Thyroid gland (tissue), 4 donors: ENCODE results near the gene SUSD3. TPM values are rescaled to one million over a fixed set of nuclear protein-coding genes. Genes with fewer than 3 reads are reported as not detected.

ENCODE experiments used
- DNase-seq, 2 donors: peaks; one replicate each; pipeline ENCODE4 v3.0.0-alpha.2; 2019
- H3K27ac ChIP-seq, 3 donors: fragments of 200-600 bp; sonication (generic); 1 replicate in 2 of 3; 2 replicates in 1 of 3; pipeline ENCODE4 v1.5.1; 2016 to 2019; ENCODE audit warnings: mild to moderate bottlenecking in 1 of 3, moderate library complexity in 1 of 3
- H3K27me3 ChIP-seq: fragments of 200-600 bp; sonication (generic); one replicate; pipeline ENCODE4 v1.5.1; 2019
- H3K36me3 ChIP-seq, 2 donors: fragments of 200-600 bp; sonication (generic); one replicate each; pipeline ENCODE4 v1.5.1; 2016 to 2019
- H3K4me1 ChIP-seq, 2 donors: fragments of 200-600 bp; sonication (generic); one replicate each; pipeline ENCODE4 v1.5.1; 2017 to 2019
- H3K4me3 ChIP-seq, 3 donors: fragments of 200-600 bp; sonication (generic); replicated peaks in 1 of 3; 1 replicate in 2 of 3; 2 replicates in 1 of 3; pipeline ENCODE4 v1.5.1; 2016; ENCODE audit warnings: mild to moderate bottlenecking in 1 of 3
- H3K9me3 ChIP-seq: fragments of 200-600 bp; sonication (generic); one replicate; pipeline ENCODE4 v1.5.1; 2017
- POLR2A ChIP-seq, 2 donors: fragments of 450-650 bp; IDR thresholded peaks; one replicate each; pipeline ENCODE4 v1.6.1; 2017; ENCODE audit warnings: antibody characterized with exemption in 2 of 2, mild to moderate bottlenecking in 2 of 2, moderate library complexity in 1 of 2
- WGBS, 2 donors: methylation state at CpG; one replicate each; pipeline ENCODE4 v1.1.5; 2017; 5-methylcytosine and 5-hydroxymethylcytosine counted together
- intact Hi-C: fragments of 100-400 bp; cut with DNase I; formaldehyde crosslinking; loops from one replicate; pipeline ENCODE4 v1.15.1; 2023
- total RNA-seq, 4 donors: library from RNA; depleted of rRNA; stranded (reverse); fragments of >200 nt; gene quantifications; one replicate each; pipeline ENCODE4 v1.2.3, GENCODE V29; 2016
- TF ChIP-seq, protein P1 (sequence below), 6 experiments: fragments of 200-600 bp in 3 of 6; fragments of 450-650 bp in 3 of 6; sonication (generic) in 3 of 6; IDR thresholded peaks; one replicate each; pipeline ENCODE4 v1.5.1; 2016 to 2019; ENCODE audit warnings: antibody characterized with exemption in 6 of 6, mild to moderate bottlenecking in 2 of 6, inconsistent platforms in 1 of 6, moderate library complexity in 1 of 6

The SUSD3 gene
- total RNA-seq, 4 donors from 2014 or later, result 3.6 to 12.6 (median 5.5) TPM

DNA sequence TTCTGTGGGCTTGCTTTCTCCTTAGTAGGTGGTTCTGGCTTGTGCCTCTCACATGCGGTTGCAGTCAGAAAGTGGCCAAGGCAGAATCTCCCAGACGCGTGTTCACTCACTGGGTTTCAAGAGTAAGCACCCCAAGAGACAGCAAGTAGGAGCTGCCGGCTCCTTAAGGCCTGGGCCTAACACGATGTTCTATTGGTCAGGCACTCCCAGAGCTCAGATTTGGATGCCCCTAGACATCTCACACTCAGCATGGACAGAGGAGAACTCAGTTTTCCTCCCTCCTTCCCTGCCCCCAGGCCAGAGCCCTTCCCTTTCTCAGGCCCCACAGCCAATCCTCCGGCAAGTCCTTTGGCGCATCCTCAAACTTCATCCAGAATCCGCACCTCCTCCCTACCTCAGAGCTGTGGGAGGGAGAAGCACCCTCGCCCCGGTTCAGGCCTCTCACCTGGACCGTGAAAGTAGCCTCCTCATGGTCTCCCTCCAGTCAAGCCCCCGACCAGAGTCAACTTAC is 31.0 kb downstream of the SUSD3 start:
- Histone ChIP-seq H3K36me3 (no peaks in the 10 kb centered on the region), H3K27me3 (no peaks in the 10 kb centered on the region), H3K27ac (no peak overlapping the region), H3K4me1 (peaks cover 8 to 20% of the 10 kb centered on the region in 2 donors), H3K4me3 (no peak overlapping the region), H3K9me3 (no peaks in the 10 kb centered on the region)
- TF ChIP-seq POLR2A (IDR thresholded peaks at IDR 0.05), result no peak
- TF ChIP-seq, protein P1, sequence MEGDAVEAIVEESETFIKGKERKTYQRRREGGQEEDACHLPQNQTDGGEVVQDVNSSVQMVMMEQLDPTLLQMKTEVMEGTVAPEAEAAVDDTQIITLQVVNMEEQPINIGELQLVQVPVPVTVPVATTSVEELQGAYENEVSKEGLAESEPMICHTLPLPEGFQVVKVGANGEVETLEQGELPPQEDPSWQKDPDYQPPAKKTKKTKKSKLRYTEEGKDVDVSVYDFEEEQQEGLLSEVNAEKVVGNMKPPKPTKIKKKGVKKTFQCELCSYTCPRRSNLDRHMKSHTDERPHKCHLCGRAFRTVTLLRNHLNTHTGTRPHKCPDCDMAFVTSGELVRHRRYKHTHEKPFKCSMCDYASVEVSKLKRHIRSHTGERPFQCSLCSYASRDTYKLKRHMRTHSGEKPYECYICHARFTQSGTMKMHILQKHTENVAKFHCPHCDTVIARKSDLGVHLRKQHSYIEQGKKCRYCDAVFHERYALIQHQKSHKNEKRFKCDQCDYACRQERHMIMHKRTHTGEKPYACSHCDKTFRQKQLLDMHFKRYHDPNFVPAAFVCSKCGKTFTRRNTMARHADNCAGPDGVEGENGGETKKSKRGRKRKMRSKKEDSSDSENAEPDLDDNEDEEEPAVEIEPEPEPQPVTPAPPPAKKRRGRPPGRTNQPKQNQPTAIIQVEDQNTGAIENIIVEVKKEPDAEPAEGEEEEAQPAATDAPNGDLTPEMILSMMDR (IDR thresholded peaks at IDR 0.05), result no peak
- intact Hi-C loops, result no loop called here
- 89 to 91% methylated on average over 12 of the region's 12 CpGs for WGBS, 2 donors
- peak in 1 of 2 donors; percentile 1 for DNase-seq

DNA sequence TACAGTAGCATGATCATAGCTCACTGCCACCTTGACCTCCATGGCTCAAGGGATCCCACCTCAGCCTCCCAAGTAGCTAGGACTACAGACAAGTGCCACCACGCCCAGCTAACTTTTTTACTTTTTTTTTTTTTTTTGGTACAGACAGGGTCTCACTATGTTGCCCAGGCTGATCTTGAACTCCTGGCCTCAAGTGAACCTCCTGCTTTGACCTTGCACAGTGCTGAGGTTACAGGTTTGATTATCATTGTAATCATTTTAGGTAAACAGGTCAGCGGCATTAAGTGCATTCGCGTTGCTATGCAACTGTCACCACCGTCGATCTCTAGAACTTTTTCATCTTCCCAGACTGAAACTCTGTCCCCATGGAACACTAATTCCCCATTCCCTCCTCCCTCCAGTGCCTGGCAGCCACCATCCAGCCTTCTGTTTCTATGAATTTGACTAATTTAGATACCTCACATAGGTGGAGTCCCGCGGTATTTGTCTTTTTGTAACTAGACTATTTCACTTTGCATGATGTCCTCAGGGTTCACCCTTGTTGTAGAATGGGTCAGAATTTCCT is 31.7 kb downstream of the SUSD3 start:
- WGBS, 2 donors, result 88% methylated on average over 8 of the region's 8 CpGs
- Histone ChIP-seq H3K27me3 (no peaks in the 10 kb centered on the region), H3K36me3 (no peaks in the 10 kb centered on the region), H3K27ac (no peak overlapping the region), H3K9me3 (no peaks in the 10 kb centered on the region), H3K4me3 (no peak overlapping the region), H3K4me1 (peaks cover 11 to 27% of the 10 kb centered on the region in 2 donors)
- DNase-seq, result peak in 1 of 2 donors; percentile 0
- intact Hi-C loops, result no loop called here
- TF ChIP-seq, protein P1 (IDR thresholded peaks at IDR 0.05), result no peak
- TF ChIP-seq POLR2A (IDR thresholded peaks at IDR 0.05), result no peak

DNA sequence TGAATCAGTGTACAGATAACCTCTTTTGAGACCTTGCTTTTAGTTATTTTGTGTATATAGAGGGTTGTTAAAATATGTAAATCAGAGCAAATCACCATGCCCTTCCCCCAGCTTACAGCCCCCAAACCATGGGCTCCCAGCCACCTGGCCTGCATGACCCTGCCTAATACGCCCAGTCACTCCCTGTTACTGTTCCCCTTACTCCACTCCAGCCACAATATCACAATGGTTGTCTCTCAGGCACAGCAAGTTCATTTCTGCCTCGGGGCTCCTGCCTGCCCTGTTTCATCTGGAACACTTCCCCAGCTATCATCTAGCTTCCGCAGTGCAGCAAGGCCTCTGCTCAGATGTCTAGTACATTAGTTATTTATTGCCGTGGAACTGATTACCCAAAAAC is 32.6 kb downstream of the SUSD3 start:
- Histone ChIP-seq H3K4me1 (peaks cover 12 to 27% of the 10 kb centered on the region in 2 donors), H3K27me3 (no peaks in the 10 kb centered on the region), H3K4me3 (no peak overlapping the region), H3K36me3 (no peaks in the 10 kb centered on the region), H3K27ac (no peak overlapping the region), H3K9me3 (no peaks in the 10 kb centered on the region)
- 88 to 92% methylated on average over 4 of the region's 4 CpGs for WGBS, 2 donors
- intact Hi-C loops, result no loop called here
- TF ChIP-seq, protein P1 (IDR thresholded peaks at IDR 0.05), result no peak
- no peak for TF ChIP-seq POLR2A (IDR thresholded peaks at IDR 0.05)
- no peak for DNase-seq

DNA sequence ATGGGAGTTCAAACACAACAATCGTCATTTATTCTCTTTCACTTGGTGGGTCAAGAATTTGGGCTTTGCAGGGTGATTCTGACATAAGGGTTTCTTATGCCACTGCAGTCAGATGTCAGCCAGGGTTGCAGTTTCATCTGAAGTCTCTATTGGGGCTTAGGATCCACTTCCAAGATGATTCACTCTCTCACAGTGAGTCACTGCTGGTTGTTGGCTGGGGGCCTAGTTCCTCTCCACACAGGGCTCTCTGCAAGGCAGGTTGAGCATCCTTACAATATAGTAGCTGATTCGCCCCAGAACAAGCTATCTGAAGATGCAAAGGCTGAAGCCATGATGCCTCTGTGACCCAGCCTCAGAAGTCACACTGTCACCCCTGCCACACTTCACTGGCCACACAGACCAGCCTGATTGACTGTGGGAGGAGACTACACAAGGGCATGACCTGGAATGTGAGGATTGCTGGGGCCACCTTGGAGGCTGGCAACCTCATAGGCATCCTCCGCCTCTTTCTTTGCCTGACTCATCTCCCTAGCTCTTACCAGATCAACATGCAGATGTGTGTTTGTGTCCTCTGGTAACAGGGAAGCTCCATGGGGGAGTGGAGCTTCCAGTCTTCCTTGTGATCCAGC is 33.1 kb downstream of the SUSD3 start:
- WGBS, 2 donors, result 97 to 98% methylated on average over 3 of the region's 3 CpGs
- Histone ChIP-seq H3K4me3 (no peak overlapping the region), H3K27me3 (no peaks in the 10 kb centered on the region), H3K9me3 (no peaks in the 10 kb centered on the region), H3K4me1 (peaks cover 12 to 27% of the 10 kb centered on the region in 2 donors), H3K36me3 (no peaks in the 10 kb centered on the region), H3K27ac (no peak overlapping the region)
- intact Hi-C loops, result no loop called here
- DNase-seq, result peak; percentile 47 to 53
- TF ChIP-seq, protein P1 (IDR thresholded peaks at IDR 0.05), result no peak
- TF ChIP-seq POLR2A (IDR thresholded peaks at IDR 0.05), result no peak
